ENCODE data around the gene SLC22A3.

The SLC22A3 gene

GRCh38 chr6:160321729-160322505 lies 26.3 kb upstream of the SLC22A3 start:
- H3K27ac Mint-ChIP-seq: no peak overlapping the region
- H3K36me3 Mint-ChIP-seq (ENCODE audit: insufficient read depth): peaks cover 3% of the 10 kb centered on the region
- DNase-seq (no peak), ATAC-seq (replicated peaks) (no peak)
- no peak overlapping the region for H3K4me3 Mint-ChIP-seq
- no peaks in the 10 kb centered on the region for H3K4me1 Mint-ChIP-seq (ENCODE audit: low read depth in 2 of 2)
- peaks cover 35 to 44% of the 10 kb centered on the region in 2 donors for H3K27me3 Mint-ChIP-seq
- H3K9me3 Mint-ChIP-seq: peaks cover 3 to 7% of the 10 kb centered on the region in 2 donors

- Mint-ChIP-seq H3K27ac (no peak overlapping the region), H3K4me3 (no peak overlapping the region), H3K36me3 (ENCODE audit: insufficient read depth) (no peaks in the 10 kb centered on the region), H3K27me3 (peaks cover 46 to 58% of the 10 kb centered on the region in 2 donors), H3K9me3 (no peaks in the 10 kb centered on the region), H3K4me1 (ENCODE audit: low read depth in 2 of 2) (no peaks in the 10 kb centered on the region)
- ATAC-seq (replicated peaks): no peak
- DNase-seq: no peak
Observed at GRCh38 chr6:160327981-160328380, 20.2 kb upstream of the SLC22A3 start.

- ATAC-seq (replicated peaks) (no peak), DNase-seq (no peak)
- Mint-ChIP-seq H3K36me3 (ENCODE audit: insufficient read depth) (no peaks in the 10 kb centered on the region), H3K4me1 (ENCODE audit: low read depth in 2 of 2) (no peaks in the 10 kb centered on the region), H3K27me3 (peaks cover 49 to 63% of the 10 kb centered on the region in 2 donors), H3K9me3 (no peaks in the 10 kb centered on the region), H3K4me3 (no peak overlapping the region), H3K27ac (no peak overlapping the region)
Observed at GRCh38 chr6:160328447-160328846, 19.7 kb upstream of the SLC22A3 start.

GRCh38 chr6:160329188-160329587 lies 19.0 kb upstream of the SLC22A3 start:
- no peaks in the 10 kb centered on the region for H3K9me3 Mint-ChIP-seq
- ATAC-seq (replicated peaks) (no peak), DNase-seq (no peak)
- H3K4me1 Mint-ChIP-seq (ENCODE audit: low read depth in 2 of 2): no peaks in the 10 kb centered on the region
- H3K36me3 Mint-ChIP-seq (ENCODE audit: insufficient read depth): no peaks in the 10 kb centered on the region
- H3K4me3 Mint-ChIP-seq: no peak overlapping the region
- no peak overlapping the region for H3K27ac Mint-ChIP-seq
- peaks cover 57 to 67% of the 10 kb centered on the region in 2 donors for H3K27me3 Mint-ChIP-seq

GRCh38 chr6:160330619-160331018 lies 17.6 kb upstream of the SLC22A3 start:
- ATAC-seq (replicated peaks) (no peak), DNase-seq (no peak)
- Mint-ChIP-seq H3K36me3 (ENCODE audit: insufficient read depth) (no peaks in the 10 kb centered on the region), H3K9me3 (no peaks in the 10 kb centered on the region), H3K27me3 (peaks cover 52 to 60% of the 10 kb centered on the region in 2 donors), H3K27ac (no peak overlapping the region), H3K4me1 (ENCODE audit: low read depth in 2 of 2) (no peaks in the 10 kb centered on the region), H3K4me3 (no peak overlapping the region)

GRCh38 chr6:160331204-160331603 lies 17.0 kb upstream of the SLC22A3 start:
- H3K4me1 Mint-ChIP-seq (ENCODE audit: low read depth in 2 of 2): no peaks in the 10 kb centered on the region
- peaks cover 52 to 60% of the 10 kb centered on the region in 2 donors for H3K27me3 Mint-ChIP-seq
- no peak overlapping the region for H3K4me3 Mint-ChIP-seq
- no peaks in the 10 kb centered on the region for H3K36me3 Mint-ChIP-seq (ENCODE audit: insufficient read depth)
- no peaks in the 10 kb centered on the region for H3K9me3 Mint-ChIP-seq
- DNase-seq: no peak
- H3K27ac Mint-ChIP-seq: no peak overlapping the region
- no peak for ATAC-seq (replicated peaks)

GRCh38 chr6:160331753-160332152 lies 16.4 kb upstream of the SLC22A3 start:
- Mint-ChIP-seq H3K9me3 (no peaks in the 10 kb centered on the region), H3K27me3 (peaks cover 52 to 60% of the 10 kb centered on the region in 2 donors), H3K4me3 (no peak overlapping the region), H3K4me1 (ENCODE audit: low read depth in 2 of 2) (no peaks in the 10 kb centered on the region), H3K36me3 (ENCODE audit: insufficient read depth) (no peaks in the 10 kb centered on the region), H3K27ac (no peak overlapping the region)
- no peak for ATAC-seq (replicated peaks)
- DNase-seq: no peak

- no peak overlapping the region for H3K4me3 Mint-ChIP-seq
- H3K27me3 Mint-ChIP-seq: peaks cover 57 to 72% of the 10 kb centered on the region in 2 donors
- H3K27ac Mint-ChIP-seq: no peak overlapping the region
- H3K36me3 Mint-ChIP-seq (ENCODE audit: insufficient read depth): no peaks in the 10 kb centered on the region
- ATAC-seq (replicated peaks) (no peak), DNase-seq (no peak)
- no peaks in the 10 kb centered on the region for H3K9me3 Mint-ChIP-seq
- no peaks in the 10 kb centered on the region for H3K4me1 Mint-ChIP-seq (ENCODE audit: low read depth in 2 of 2)
Observed at GRCh38 chr6:160333101-160333500, 15.1 kb upstream of the SLC22A3 start.

- H3K4me3 Mint-ChIP-seq: no peak overlapping the region
- ATAC-seq (replicated peaks) (no peak), DNase-seq (no peak)
- H3K27me3 Mint-ChIP-seq: peaks cover 55 to 72% of the 10 kb centered on the region in 2 donors
- H3K27ac Mint-ChIP-seq: no peak overlapping the region
- H3K36me3 Mint-ChIP-seq (ENCODE audit: insufficient read depth): no peaks in the 10 kb centered on the region
- H3K4me1 Mint-ChIP-seq (ENCODE audit: low read depth in 2 of 2): no peaks in the 10 kb centered on the region
- no peaks in the 10 kb centered on the region for H3K9me3 Mint-ChIP-seq
Observed at GRCh38 chr6:160333841-160334240, 14.3 kb upstream of the SLC22A3 start.

- ATAC-seq (replicated peaks) (no peak), DNase-seq (no peak)
- Mint-ChIP-seq H3K27me3 (peaks cover 42 to 62% of the 10 kb centered on the region in 2 donors), H3K4me3 (no peak overlapping the region), H3K36me3 (ENCODE audit: insufficient read depth) (no peaks in the 10 kb centered on the region), H3K9me3 (no peaks in the 10 kb centered on the region), H3K27ac (no peak overlapping the region), H3K4me1 (ENCODE audit: low read depth in 2 of 2) (no peaks in the 10 kb centered on the region)
Observed at GRCh38 chr6:160336200-160336599, 12.0 kb upstream of the SLC22A3 start.

- Mint-ChIP-seq H3K4me3 (no peak overlapping the region), H3K27ac (no peak overlapping the region), H3K4me1 (ENCODE audit: low read depth in 2 of 2) (no peaks in the 10 kb centered on the region), H3K27me3 (peaks cover 35 to 54% of the 10 kb centered on the region in 2 donors), H3K36me3 (ENCODE audit: insufficient read depth) (no peaks in the 10 kb centered on the region), H3K9me3 (no peaks in the 10 kb centered on the region)
- ATAC-seq (replicated peaks) (no peak), DNase-seq (no peak)
Observed at GRCh38 chr6:160337301-160337700, 10.9 kb upstream of the SLC22A3 start.

- Mint-ChIP-seq H3K36me3 (ENCODE audit: insufficient read depth) (no peaks in the 10 kb centered on the region), H3K4me3 (no peak overlapping the region), H3K9me3 (no peaks in the 10 kb centered on the region), H3K27ac (no peak overlapping the region), H3K27me3 (peaks cover 29 to 47% of the 10 kb centered on the region in 2 donors), H3K4me1 (ENCODE audit: low read depth in 2 of 2) (no peaks in the 10 kb centered on the region)
- DNase-seq: no peak
- no peak for ATAC-seq (replicated peaks)
Observed at GRCh38 chr6:160337991-160338390, 10.2 kb upstream of the SLC22A3 start.

- Mint-ChIP-seq H3K36me3 (ENCODE audit: insufficient read depth) (no peaks in the 10 kb centered on the region), H3K27ac (no peak overlapping the region), H3K9me3 (no peaks in the 10 kb centered on the region), H3K4me1 (ENCODE audit: low read depth in 2 of 2) (no peaks in the 10 kb centered on the region), H3K27me3 (peaks cover 36 to 59% of the 10 kb centered on the region in 2 donors), H3K4me3 (no peak overlapping the region)
- DNase-seq (no peak), ATAC-seq (replicated peaks) (no peak)
Observed at GRCh38 chr6:160343144-160343543, 5.0 kb upstream of the SLC22A3 start.

- ATAC-seq (replicated peaks) (no peak), DNase-seq (no peak)
- no peaks in the 10 kb centered on the region for H3K4me1 Mint-ChIP-seq (ENCODE audit: low read depth in 2 of 2)
- H3K27me3 Mint-ChIP-seq: peaks cover 36 to 57% of the 10 kb centered on the region in 2 donors
- H3K27ac Mint-ChIP-seq: no peak overlapping the region
- H3K4me3 Mint-ChIP-seq: no peak overlapping the region
- no peaks in the 10 kb centered on the region for H3K36me3 Mint-ChIP-seq (ENCODE audit: insufficient read depth)
- H3K9me3 Mint-ChIP-seq: no peaks in the 10 kb centered on the region
Observed at GRCh38 chr6:160344271-160344670, 3.9 kb upstream of the SLC22A3 start.

Data from effector memory CD8-positive, alpha-beta T cell (primary cell).